Measurements from ENCODE around the gene ANAPC2.

ANAPC2 gene

GRCh38 chr9:137168904-137169856, 19.2 kb downstream of the ANAPC2 start:
- TF ChIP-seq CTCF (IDR thresholded peaks at IDR 0.05): no peak
- no peak overlapping the region for H3K4me3 ChIP-seq (ENCODE audit: low read depth in 1 of 2, low read length in 1 of 2)
- H3K36me3 ChIP-seq: no peaks in the 10 kb centered on the region
- H3K9me3 ChIP-seq: no peaks in the 10 kb centered on the region
- H3K27ac ChIP-seq: no peak overlapping the region
- H3K4me1 ChIP-seq (ENCODE audit: control insufficient read depth in 1 of 2, insufficient read depth in 1 of 2, low read depth in 1 of 2, low read length in 1 of 2): peaks cover 0 to 4% of the 10 kb centered on the region in 2 experiments
- peaks cover 100% of the 10 kb centered on the region for H3K27me3 ChIP-seq

- H3K27me3 ChIP-seq: peaks cover 100% of the 10 kb centered on the region
- H3K27ac ChIP-seq: no peak overlapping the region
- H3K36me3 ChIP-seq: no peaks in the 10 kb centered on the region
- H3K9me3 ChIP-seq: no peaks in the 10 kb centered on the region
- TF ChIP-seq CTCF (IDR thresholded peaks at IDR 0.05): no peak
- peaks cover 0 to 4% of the 10 kb centered on the region in 2 experiments for H3K4me1 ChIP-seq (ENCODE audit: control insufficient read depth in 1 of 2, insufficient read depth in 1 of 2, low read depth in 1 of 2, low read length in 1 of 2)
- no peak overlapping the region for H3K4me3 ChIP-seq (ENCODE audit: low read depth in 1 of 2, low read length in 1 of 2)
Observed at GRCh38 chr9:137168573-137168903, 19.8 kb downstream of the ANAPC2 start.

GRCh38 chr9:137167747-137168572, 20.4 kb downstream of the ANAPC2 start:
- no peak overlapping the region for H3K4me3 ChIP-seq (ENCODE audit: low read depth in 1 of 2, low read length in 1 of 2)
- no peak overlapping the region for H3K27ac ChIP-seq
- H3K27me3 ChIP-seq: peaks cover 100% of the 10 kb centered on the region
- H3K4me1 ChIP-seq (ENCODE audit: control insufficient read depth in 1 of 2, insufficient read depth in 1 of 2, low read depth in 1 of 2, low read length in 1 of 2): peaks cover 0 to 10% of the 10 kb centered on the region in 2 experiments
- H3K9me3 ChIP-seq: no peaks in the 10 kb centered on the region
- no peaks in the 10 kb centered on the region for H3K36me3 ChIP-seq
- TF ChIP-seq CTCF (IDR thresholded peaks at IDR 0.05): no peak

- Histone ChIP-seq H3K27me3 (peaks cover 100% of the 10 kb centered on the region), H3K36me3 (no peaks in the 10 kb centered on the region), H3K4me1 (ENCODE audit: control insufficient read depth in 1 of 2, insufficient read depth in 1 of 2, low read depth in 1 of 2, low read length in 1 of 2) (peaks cover 0 to 11% of the 10 kb centered on the region in 2 experiments), H3K9me3 (no peaks in the 10 kb centered on the region), H3K4me3 (ENCODE audit: low read depth in 1 of 2, low read length in 1 of 2) (no peak overlapping the region), H3K27ac (no peak overlapping the region)
- TF ChIP-seq CTCF (IDR thresholded peaks at IDR 0.05): no peak
Observed at GRCh38 chr9:137167277-137167746, 21.0 kb downstream of the ANAPC2 start.

GRCh38 chr9:137166380-137167229, 21.8 kb downstream of the ANAPC2 start:
- H3K27ac ChIP-seq: no peak overlapping the region
- peaks cover 100% of the 10 kb centered on the region for H3K27me3 ChIP-seq
- no peak for TF ChIP-seq CTCF (IDR thresholded peaks at IDR 0.05)
- no peak overlapping the region for H3K4me3 ChIP-seq (ENCODE audit: low read depth in 1 of 2, low read length in 1 of 2)
- no peaks in the 10 kb centered on the region for H3K9me3 ChIP-seq
- H3K36me3 ChIP-seq: no peaks in the 10 kb centered on the region
- peaks cover 0 to 11% of the 10 kb centered on the region in 2 experiments for H3K4me1 ChIP-seq (ENCODE audit: control insufficient read depth in 1 of 2, insufficient read depth in 1 of 2, low read depth in 1 of 2, low read length in 1 of 2)

Measured in neutrophil (primary cell).